SK-MEL-5 (cell line): ENCODE measurements around the gene B3GALT6. TPM values are rescaled to one million over a fixed set of nuclear protein-coding genes. Genes with fewer than 3 reads are reported as not detected.

Experiments
- DNase-seq: peaks from one replicate; pipeline ENCODE4 v3.0.0-alpha.2; 2016; ENCODE audit warnings: low read depth, low spot score
- in situ Hi-C: cut with HindIII; loops from 2 replicates; pipeline ENCODE4 v1.10.0; 2016; ENCODE audit warnings: low sequenced_read_pairs, high pct_unique_total_duplicates, low pct_unique_long_range_greater_than_20kb
- total RNA-seq: library from RNA; depleted of rRNA; stranded (reverse); fragments of >200 nt; shearing (Covaris generic); gene quantifications from 2 replicates; pipeline ENCODE4 v1.2.3, GENCODE V29; 2014

Gene B3GALT6
- total RNA-seq, 1 experiment from 2014 or later = 29.0 TPM

GRCh38 chr1:1225913-1226312 lies 6.1 kb upstream of the B3GALT6 start:
- no peak for DNase-seq
- in situ Hi-C loops = no loop called here

DNA sequence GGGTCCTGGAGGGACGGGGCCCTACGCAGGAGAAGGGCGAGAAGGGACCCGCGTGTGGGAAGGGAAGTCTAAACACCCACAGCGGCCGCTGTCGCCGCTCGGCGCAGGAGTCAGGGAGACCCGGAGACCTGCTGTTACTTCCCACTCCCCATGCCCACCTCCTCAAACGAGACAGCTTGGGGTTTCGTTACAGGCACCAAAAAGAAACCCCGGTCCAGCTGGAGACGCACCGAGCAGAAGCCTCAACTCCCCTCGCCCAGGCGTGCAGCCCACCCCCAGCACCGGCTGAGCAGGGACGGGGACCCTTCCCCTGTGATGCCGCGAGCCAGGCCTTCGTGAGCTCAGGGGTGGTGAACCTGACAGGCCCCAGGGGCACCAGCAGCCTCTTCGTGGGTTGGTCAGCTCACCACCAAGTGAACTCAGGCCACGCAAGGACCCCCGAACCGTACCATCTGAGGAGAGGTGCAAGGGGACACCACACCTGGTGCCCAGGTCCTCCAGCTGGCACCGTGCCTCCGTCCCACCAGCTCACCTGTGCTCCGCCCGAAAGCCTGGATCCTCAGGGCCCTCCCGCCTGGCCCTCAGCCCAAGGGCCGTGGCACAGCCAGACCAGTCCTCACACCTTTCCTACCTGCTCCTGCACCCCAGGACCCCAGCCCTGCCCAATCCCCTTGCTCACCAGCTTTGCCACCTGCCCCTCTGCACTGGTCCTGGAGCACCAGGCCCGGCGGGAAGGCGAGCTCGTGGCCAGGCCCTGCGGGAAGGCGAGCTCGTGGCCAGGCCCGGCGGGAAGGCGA lies 5.3 kb upstream of the B3GALT6 start:
- no peak for DNase-seq
- in situ Hi-C loops = no loop called here

DNA sequence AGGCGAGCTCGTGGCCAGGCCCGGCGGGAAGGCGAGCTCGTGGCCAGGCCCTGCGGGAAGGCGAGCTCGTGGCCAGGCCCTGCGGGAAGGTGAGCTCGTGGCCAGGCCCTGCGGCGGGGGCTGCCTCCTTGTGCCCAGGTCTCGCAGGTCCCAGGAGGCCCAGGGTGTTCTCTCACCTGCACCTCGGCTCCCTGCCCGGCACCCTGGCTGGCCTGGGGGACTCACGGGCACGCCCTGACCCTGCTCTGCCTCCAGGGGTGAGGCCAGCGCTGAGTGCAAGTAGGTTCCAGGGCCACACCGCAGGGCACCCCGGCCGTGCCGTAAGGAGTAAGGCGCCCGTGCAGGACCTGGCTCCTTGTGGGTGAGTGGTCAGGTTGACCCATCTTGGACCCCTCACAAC lies 4.7 kb upstream of the B3GALT6 start:
- DNase-seq = no peak
- in situ Hi-C loops = no loop called here

GRCh38 chr1:1228187-1228586 lies 3.9 kb upstream of the B3GALT6 start:
- no peak for DNase-seq
- in situ Hi-C loops = no loop called here

- in situ Hi-C loops = no loop called here
- DNase-seq = no peak
Observed at GRCh38 chr1:1228596-1229321, 3.3 kb upstream of the B3GALT6 start.

GRCh38 chr1:1229770-1230169 lies 2.3 kb upstream of the B3GALT6 start:
- in situ Hi-C loops = no loop called here
- DNase-seq = no peak

DNA sequence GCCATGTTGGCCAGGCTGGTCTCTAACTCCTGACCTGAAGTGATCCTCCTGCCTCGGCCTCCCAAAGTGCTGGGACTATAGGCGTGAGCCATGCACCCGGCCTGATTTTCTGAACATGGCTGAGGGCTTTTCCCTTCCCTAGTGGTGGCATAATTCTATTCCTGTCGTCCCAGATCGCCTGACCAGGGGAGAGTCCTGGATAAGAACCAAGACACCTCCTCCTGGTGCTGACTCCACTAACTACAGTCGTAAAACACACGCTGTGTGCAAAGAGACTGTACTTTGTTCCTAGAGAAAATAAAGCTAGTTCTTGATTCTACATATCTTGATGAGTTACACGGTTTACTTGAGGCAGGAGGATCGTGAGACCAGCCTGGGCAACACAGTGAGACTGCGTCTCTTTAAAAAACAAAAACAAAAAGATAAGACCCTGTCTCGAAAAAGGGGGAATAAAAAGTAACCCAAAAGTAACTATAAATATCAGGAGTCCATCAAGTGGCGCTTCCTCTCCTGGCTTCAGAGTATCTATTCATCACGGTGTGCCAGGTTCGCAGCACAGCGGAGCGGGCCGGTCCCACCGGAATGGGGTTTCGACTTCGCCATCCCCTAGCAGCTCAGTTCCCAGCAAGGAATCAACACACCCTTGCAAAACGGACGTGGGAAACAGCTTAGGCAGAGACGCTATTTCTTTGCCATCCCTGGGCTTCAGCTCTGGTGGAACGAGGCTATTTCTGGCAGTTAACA lies 1.2 kb upstream of the B3GALT6 start:
- peak; percentile 65 for DNase-seq
- in situ Hi-C loops = no loop called here

- DNase-seq = peak; percentile 92
- in situ Hi-C loops = no loop called here
Observed at GRCh38 chr1:1231400-1232207, 433 bp upstream of the B3GALT6 start, which contains the start of gene SDF4. TSS of gene SDF4 (minus strand) at chr1:1232001. CDS start at chr1:1228772, 3,229 bp downstream.

DNA sequence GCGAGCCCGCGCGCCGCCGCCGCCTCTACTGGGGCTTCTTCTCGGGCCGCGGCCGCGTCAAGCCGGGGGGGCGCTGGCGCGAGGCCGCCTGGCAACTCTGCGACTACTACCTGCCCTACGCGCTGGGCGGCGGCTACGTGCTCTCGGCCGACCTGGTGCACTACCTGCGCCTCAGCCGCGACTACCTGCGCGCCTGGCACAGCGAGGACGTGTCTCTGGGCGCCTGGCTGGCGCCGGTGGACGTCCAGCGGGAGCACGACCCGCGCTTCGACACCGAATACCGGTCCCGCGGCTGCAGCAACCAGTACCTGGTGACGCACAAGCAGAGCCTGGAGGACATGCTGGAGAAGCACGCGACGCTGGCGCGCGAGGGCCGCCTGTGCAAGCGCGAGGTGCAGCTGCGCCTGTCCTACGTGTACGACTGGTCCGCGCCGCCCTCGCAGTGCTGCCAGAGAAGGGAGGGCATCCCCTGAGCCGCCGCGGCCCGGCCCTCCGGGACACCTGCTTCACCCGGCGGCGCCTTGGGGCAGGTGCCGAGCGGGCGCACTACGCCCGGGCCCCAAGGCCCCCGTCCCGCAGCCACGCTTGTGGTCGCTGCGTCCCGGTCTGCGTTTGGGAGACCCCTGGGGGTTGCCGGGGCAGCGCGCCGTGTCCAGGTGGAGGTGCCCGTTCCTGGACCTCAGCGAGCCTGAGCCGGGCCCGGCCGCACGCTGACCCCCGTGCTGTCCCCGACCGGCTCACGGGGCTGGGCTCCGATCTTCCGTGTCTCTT lies 944 bp downstream of the B3GALT6 start:
- in situ Hi-C loops = no loop called here
- no peak for DNase-seq

DNA sequence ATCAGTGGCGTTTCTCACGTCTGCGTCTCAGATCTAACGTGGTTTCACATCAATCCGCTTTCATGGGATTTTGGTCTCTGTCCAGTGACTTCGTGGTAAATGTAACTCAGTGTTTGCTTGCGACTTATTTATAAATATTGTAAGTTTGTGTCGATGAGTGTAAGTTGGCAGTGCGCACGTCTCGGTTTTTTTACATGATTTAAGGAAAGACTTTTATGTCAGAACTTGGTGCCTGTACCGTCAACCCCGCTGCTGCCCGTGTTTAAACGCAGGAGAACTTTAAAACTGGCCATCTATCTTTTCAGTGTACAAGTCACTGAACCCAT lies 1.5 kb downstream of the B3GALT6 start:
- DNase-seq = no peak
- in situ Hi-C loops = no loop called here

DNA sequence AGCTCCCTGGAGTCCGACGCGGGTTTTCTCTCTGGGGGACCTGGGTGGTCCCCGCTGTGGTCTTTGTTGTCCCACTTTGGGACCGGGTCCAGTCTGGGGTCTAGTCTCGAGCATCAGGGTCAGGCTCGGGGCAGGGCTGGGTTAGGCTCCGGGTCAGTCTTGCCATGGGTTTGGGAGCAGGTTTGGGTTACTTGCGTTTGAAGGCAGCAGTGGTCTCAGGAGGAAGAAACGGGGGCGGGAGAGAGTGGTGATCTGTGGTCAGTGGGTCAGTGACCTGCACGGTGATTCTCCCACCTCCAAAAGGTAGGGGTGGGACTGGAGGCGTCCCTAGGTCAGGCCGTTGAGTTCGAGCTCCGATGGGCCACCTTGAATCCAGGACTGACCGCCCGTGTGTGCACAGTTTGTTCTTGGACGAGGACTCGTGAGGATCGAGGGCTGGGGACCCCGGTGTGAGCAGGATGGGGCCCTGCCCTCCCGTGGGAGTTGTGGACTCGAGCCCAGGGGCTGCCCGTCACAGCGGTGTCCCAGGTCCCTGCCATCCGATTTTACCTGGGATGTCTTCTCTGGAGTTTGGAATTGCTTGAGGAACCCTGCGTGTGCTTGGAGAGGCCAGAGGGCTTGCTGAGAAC lies 2.3 kb downstream of the B3GALT6 start:
- DNase-seq = no peak
- in situ Hi-C loops = no loop called here

- in situ Hi-C loops = no loop called here
- DNase-seq = no peak
Observed at GRCh38 chr1:1235016-1235744, 3.1 kb downstream of the B3GALT6 start.

DNA sequence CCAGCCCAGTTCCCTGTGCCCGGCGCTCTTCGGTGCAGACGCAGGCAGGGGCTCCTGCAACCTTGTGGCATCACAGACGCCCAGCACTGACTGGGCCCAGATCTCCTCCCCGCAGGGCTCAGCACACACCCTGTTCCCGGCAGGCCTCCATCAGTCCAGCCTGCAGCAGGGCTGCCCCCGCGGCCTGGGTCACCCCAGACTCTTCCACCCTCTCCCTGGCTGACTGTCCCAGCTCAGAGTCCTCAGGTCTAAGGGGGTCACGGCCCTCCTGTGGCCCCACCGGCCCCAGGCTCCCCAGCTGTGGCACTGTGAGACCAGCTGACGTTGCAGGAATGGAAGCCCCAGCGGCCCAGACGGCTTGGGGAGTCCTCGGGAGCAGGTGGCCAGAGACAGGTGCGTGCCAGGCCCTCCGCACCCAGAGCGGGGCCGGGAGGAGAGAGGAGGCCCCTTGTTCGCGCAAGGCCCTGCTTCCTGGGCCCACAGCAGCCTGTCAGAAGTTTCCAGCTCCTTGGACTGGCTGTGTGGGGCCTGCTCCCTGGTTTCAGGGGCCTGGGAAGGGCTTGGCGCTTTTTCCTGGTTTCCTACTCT lies 4.2 kb downstream of the B3GALT6 start:
- DNase-seq = no peak
- in situ Hi-C loops = no loop called here

DNA sequence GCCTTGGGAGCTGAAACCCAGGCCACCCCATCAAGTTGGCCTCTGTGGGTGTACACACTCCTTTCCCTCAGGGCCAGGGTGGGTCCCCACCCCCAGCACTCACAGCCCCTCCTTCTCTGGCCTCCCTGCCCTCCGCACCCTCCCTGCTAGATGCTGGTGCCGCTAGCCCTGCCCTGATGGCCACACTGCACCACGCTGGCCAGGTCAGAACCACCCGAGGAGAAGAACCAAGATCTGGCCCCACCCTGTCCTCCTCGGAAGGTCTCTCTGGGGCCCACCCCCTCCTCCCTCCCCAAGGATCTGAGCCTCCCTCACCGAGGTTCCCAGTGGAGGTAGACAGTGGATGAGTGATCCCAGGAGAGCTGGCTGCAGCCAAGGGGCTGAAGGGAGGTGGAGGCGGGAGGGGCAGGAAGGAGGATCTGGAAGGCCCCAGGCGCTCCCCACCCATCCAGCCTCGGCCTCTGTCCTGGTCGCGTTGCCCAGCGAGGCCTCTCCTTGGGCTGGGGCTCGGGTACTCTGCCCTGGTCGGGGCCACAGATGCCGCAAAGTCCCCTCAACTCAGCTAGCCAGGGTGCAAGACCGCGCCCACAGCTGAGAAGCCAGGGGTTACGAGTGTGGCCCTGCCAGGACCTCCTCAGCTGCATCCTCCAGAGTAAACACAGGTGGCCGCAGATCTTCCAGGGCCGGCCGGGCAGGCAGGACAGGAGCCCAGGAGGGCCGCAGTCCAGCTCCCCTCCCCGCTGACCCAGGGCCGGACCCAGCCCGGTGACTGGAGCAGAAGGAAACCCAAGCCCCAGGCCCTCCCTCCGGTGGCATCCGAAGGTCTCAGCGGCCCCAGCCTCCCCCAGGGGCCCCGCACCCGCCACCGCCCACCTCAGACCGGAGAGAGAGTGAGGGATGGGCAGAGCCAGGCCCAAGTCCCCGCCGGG lies 5.2 kb downstream of the B3GALT6 start:
- no peak for DNase-seq
- in situ Hi-C loops = no loop called here
